Activated naive CD8-positive, alpha-beta T cell treated with anti-CD3 and anti-CD28 coated beads, Interleukin-2, amount 50 U/mL, for 24 hours (primary cell): Measurements from ENCODE around the gene KCNJ9.
"Not testable (repeated sequence)": the region's sequence is repeated elsewhere in the genome, so short reads cannot be mapped to it uniquely, and the experiment has no call there.

ENCODE experiments used
- ATAC-seq: fragments of 150-1000 bp; cut with Tn5 transposase; one replicate; pipeline ENCODE4 v1.10.0; 2021
- DNase-seq: peaks from one replicate; pipeline ENCODE4 v3.0.0; 2021
- H3K27ac Mint-ChIP-seq: one replicate; pipeline ENCODE4 v1.8.0; 2021; ENCODE audit warnings: mild to moderate bottlenecking, mixed read lengths
- H3K27me3 Mint-ChIP-seq: one replicate; pipeline ENCODE4 v1.8.0; 2021; ENCODE audit warnings: mixed read lengths
- H3K36me3 Mint-ChIP-seq: one replicate; pipeline ENCODE4 v1.8.0; 2021; ENCODE audit warnings: low read depth, mixed read lengths
- H3K4me1 Mint-ChIP-seq: one replicate; pipeline ENCODE4 v1.8.0; 2021; ENCODE audit warnings: mixed read lengths
- H3K4me3 Mint-ChIP-seq: one replicate; pipeline ENCODE4 v1.8.0; 2021; ENCODE audit warnings: mild to moderate bottlenecking, moderate library complexity, mixed read lengths
- H3K9me3 Mint-ChIP-seq: one replicate; pipeline ENCODE4 v1.8.0; 2021; ENCODE audit warnings: mixed read lengths

Gene KCNJ9

DNA sequence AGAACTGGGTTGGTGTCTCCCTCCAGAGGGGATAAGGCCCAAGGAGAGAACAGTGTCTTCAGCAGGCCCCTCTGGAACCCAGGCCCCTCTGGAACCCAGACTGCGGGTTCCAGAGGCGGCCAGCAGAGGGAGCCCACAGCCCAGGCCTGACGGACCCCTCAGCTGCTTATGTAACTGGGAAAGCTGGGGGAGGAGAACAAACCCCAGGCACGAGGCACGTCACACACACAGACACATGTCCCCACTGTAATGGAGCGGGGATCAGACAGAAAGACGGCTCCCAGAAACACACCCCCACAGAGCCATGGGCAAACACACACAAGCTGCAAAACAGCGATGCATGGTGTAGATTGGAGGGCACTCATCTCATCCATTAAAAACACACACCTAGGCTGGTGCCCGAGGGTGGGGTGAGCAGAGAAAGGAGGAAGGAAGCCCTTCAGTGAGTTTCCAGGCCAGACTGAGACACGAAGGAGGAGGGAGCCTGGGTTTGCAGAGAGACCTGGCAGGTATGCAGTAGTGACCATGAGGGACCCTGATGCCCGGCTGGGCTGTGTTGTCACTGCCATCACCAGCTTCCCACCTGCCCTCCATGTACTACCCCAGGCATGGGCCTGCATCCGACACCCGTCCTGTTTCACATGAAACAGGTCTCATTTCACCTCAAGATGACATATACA is 19.8 kb downstream of the KCNJ9 start:
- DNase-seq = peak; percentile 80
- H3K4me3 Mint-ChIP-seq = peak overlapping the region; percentile 38
- H3K4me1 Mint-ChIP-seq = peaks cover 55% of the 10 kb centered on the region
- peak overlapping the region; percentile 91 for H3K27ac Mint-ChIP-seq
- ATAC-seq = peak; percentile 41
- no peaks in the 10 kb centered on the region for H3K27me3 Mint-ChIP-seq
- no peaks in the 10 kb centered on the region for H3K9me3 Mint-ChIP-seq
- H3K36me3 Mint-ChIP-seq = no peaks in the 10 kb centered on the region

DNA sequence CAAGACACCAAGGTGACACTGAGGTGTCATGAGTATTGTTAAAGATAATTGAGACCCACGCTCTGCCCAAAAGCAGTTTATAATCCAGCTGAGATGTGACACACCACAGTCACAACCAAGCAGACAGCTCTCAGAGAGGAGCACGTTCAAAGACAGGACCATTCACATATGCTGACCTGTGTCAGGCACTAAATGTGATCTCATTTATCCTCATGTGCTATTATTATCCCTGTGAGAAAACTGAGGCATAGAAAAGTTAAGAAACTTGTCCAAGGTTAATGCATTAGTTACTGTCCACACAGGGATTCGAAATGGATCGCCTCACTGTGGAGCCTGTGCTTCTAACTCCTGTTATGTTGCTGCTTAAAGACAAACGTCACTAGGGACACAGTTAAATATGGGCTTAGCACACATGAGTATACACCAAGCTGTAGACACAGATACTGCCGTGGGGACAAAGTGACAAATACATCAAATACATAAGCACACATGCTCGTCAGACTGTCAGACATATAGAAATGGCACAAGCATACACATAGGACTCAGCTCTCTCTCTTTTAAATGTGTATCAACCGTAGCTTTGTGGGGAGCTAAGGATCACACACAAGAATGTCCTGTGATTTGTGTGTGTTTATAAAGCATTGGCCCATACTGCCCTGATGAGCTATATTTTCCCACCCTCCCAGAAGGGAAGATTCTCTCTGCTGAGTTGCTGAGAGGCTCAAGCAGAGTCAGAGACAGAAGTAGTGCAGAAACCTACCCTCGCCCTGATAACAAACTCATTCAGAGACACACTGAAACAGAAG is 20.6 kb downstream of the KCNJ9 start:
- no peak for DNase-seq
- peak overlapping the region; percentile 91 for H3K27ac Mint-ChIP-seq
- peaks cover 48% of the 10 kb centered on the region for H3K4me1 Mint-ChIP-seq
- no peaks in the 10 kb centered on the region for H3K36me3 Mint-ChIP-seq
- H3K27me3 Mint-ChIP-seq = no peaks in the 10 kb centered on the region
- H3K4me3 Mint-ChIP-seq = no peak overlapping the region
- H3K9me3 Mint-ChIP-seq = no peaks in the 10 kb centered on the region
- ATAC-seq = no peak

- H3K9me3 Mint-ChIP-seq = no peaks in the 10 kb centered on the region
- H3K4me3 Mint-ChIP-seq = no peak overlapping the region
- no peak overlapping the region for H3K27ac Mint-ChIP-seq
- no peaks in the 10 kb centered on the region for H3K27me3 Mint-ChIP-seq
- no peaks in the 10 kb centered on the region for H3K36me3 Mint-ChIP-seq
- peaks cover 39% of the 10 kb centered on the region for H3K4me1 Mint-ChIP-seq
- DNase-seq (no peak), ATAC-seq (no peak)
These were observed 22.5 kb downstream of the KCNJ9 start for GRCh38 chr1:160103658-160104408.

- ATAC-seq (no peak), DNase-seq (no peak)
- Mint-ChIP-seq H3K9me3 (no peaks in the 10 kb centered on the region), H3K4me3 (no peak overlapping the region), H3K4me1 (peaks cover 37% of the 10 kb centered on the region), H3K27me3 (no peaks in the 10 kb centered on the region), H3K36me3 (no peaks in the 10 kb centered on the region), H3K27ac (no peak overlapping the region)
These were observed 23.1 kb downstream of the KCNJ9 start for GRCh38 chr1:160104486-160104885.

DNA sequence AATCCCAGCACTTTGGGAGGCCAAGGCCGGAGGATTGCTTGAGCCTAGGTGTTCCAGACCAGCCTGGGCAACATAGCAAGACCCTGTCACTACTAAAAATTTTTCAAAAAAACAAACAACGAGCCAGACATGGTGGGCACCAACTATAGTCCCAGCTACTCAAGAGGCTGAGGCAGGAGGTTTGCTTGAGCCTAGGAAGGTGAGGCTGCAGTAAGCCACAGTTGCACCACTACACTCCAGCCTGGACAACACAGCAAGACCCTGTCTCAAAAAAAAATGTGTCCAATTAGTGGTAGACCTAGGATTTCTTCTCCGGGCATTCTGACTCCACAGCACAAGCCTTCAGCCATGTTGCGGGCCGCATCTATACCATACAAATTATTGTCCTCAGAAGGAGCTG is 23.8 kb downstream of the KCNJ9 start:
- H3K27me3 Mint-ChIP-seq = no peaks in the 10 kb centered on the region
- ATAC-seq (no peak), DNase-seq (no peak)
- no peaks in the 10 kb centered on the region for H3K9me3 Mint-ChIP-seq
- H3K27ac Mint-ChIP-seq = no peak overlapping the region
- no peak overlapping the region for H3K4me3 Mint-ChIP-seq
- peaks cover 32% of the 10 kb centered on the region for H3K4me1 Mint-ChIP-seq
- no peaks in the 10 kb centered on the region for H3K36me3 Mint-ChIP-seq

GRCh38 chr1:160107512-160107911 is 26.2 kb downstream of the KCNJ9 start:
- no peak for ATAC-seq
- H3K9me3 Mint-ChIP-seq = no peaks in the 10 kb centered on the region
- H3K4me3 Mint-ChIP-seq = no peak overlapping the region
- no peak for DNase-seq
- H3K4me1 Mint-ChIP-seq = peaks cover 12% of the 10 kb centered on the region
- H3K36me3 Mint-ChIP-seq = no peaks in the 10 kb centered on the region
- no peak overlapping the region for H3K27ac Mint-ChIP-seq
- H3K27me3 Mint-ChIP-seq = peaks cover 4% of the 10 kb centered on the region

- Mint-ChIP-seq H3K4me3 (no peak overlapping the region), H3K27ac (peak overlapping the region; percentile 83), H3K36me3 (no peaks in the 10 kb centered on the region), H3K27me3 (peaks cover 6% of the 10 kb centered on the region), H3K4me1 (peaks cover 4% of the 10 kb centered on the region), H3K9me3 (no peaks in the 10 kb centered on the region)
- no peak for ATAC-seq
- peak; percentile 40 for DNase-seq
These were observed 27.7 kb downstream of the KCNJ9 start for GRCh38 chr1:160108888-160109662.

DNA sequence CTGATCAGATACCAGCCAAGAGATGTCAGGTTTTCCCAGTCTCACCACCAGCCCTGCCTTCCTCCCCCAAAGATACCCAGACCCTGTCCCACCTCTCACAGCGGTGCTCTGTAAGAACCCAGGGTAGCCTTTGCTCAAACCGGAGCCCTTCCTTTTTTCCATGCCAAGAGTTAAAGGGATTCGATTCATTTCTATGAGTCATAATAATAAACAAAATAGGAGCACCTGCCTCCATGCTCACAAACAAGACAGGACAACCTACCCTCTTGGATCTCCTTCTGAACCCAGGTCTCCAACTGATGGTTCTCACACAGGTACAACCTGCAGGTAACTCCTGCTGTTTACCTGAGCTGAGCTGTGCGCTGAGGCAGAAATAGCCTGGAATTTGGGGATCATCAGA is 28.3 kb downstream of the KCNJ9 start:
- peaks cover 7% of the 10 kb centered on the region for H3K27me3 Mint-ChIP-seq
- H3K9me3 Mint-ChIP-seq = no peaks in the 10 kb centered on the region
- DNase-seq (no peak), ATAC-seq (no peak)
- no peaks in the 10 kb centered on the region for H3K36me3 Mint-ChIP-seq
- no peak overlapping the region for H3K27ac Mint-ChIP-seq
- peaks cover 4% of the 10 kb centered on the region for H3K4me1 Mint-ChIP-seq
- H3K4me3 Mint-ChIP-seq = no peak overlapping the region

GRCh38 chr1:160111462-160111861 is 30.1 kb downstream of the KCNJ9 start:
- DNase-seq, H3K27ac Mint-ChIP-seq, H3K36me3 Mint-ChIP-seq, H3K4me3 Mint-ChIP-seq, ATAC-seq, H3K9me3 Mint-ChIP-seq, H3K4me1 Mint-ChIP-seq: not testable (repeated sequence)
- peaks cover 15% of the 10 kb centered on the region for H3K27me3 Mint-ChIP-seq

DNA sequence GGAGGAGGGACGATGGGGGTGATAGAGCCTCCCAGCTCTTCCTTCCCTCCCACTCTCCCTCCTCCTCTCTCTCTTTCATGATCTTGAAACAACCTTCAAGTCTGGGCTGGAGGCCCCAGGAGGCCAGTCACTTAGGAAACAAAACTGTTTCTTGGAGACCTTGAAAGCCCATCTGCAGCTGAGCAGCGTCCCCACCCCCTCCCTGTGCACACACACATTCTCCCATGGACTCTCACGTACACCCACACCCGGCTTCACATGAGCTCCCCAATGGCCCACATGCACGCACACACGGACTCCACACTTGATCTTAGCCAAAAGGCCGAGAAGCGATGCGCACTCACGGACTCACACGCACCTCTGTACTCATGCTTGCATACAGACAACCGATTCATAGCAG is 31.0 kb downstream of the KCNJ9 start:
- H3K27ac Mint-ChIP-seq = no peak overlapping the region
- peaks cover 21% of the 10 kb centered on the region for H3K27me3 Mint-ChIP-seq
- peaks cover 4% of the 10 kb centered on the region for H3K4me1 Mint-ChIP-seq
- H3K9me3 Mint-ChIP-seq = no peaks in the 10 kb centered on the region
- H3K36me3 Mint-ChIP-seq = no peaks in the 10 kb centered on the region
- no peak overlapping the region for H3K4me3 Mint-ChIP-seq
- ATAC-seq = no peak
- no peak for DNase-seq

GRCh38 chr1:160113407-160113806 is 32.1 kb downstream of the KCNJ9 start:
- Mint-ChIP-seq H3K4me1 (peaks cover 4% of the 10 kb centered on the region), H3K4me3 (no peak overlapping the region), H3K9me3 (no peaks in the 10 kb centered on the region), H3K27ac (no peak overlapping the region), H3K27me3 (peaks cover 21% of the 10 kb centered on the region), H3K36me3 (no peaks in the 10 kb centered on the region)
- ATAC-seq = no peak
- DNase-seq = no peak

DNA sequence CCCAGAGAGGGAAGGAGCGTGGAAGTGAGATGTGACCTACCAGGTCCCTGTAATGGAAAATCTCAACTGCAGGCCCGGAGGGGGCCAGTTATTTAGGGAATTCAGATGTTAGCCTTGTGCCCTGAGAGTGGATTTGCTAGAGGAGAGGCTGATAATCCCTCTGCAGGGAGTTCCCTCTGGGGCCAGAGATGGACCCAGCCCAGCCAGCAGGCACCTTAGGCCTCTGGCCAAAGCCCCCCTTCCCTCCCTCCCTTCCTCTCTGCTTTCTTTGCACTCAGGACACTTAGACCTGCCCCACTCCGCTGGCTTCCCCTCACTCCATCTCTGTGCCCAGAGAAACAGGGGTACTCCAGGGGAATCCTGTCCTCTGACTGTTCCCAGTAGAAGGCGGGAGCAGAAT is 32.7 kb downstream of the KCNJ9 start:
- no peaks in the 10 kb centered on the region for H3K36me3 Mint-ChIP-seq
- DNase-seq = no peak
- ATAC-seq = no peak
- H3K4me1 Mint-ChIP-seq = peaks cover under 1% of the 10 kb centered on the region
- no peak overlapping the region for H3K27ac Mint-ChIP-seq
- H3K9me3 Mint-ChIP-seq = no peaks in the 10 kb centered on the region
- H3K27me3 Mint-ChIP-seq = peaks cover 21% of the 10 kb centered on the region
- no peak overlapping the region for H3K4me3 Mint-ChIP-seq

DNA sequence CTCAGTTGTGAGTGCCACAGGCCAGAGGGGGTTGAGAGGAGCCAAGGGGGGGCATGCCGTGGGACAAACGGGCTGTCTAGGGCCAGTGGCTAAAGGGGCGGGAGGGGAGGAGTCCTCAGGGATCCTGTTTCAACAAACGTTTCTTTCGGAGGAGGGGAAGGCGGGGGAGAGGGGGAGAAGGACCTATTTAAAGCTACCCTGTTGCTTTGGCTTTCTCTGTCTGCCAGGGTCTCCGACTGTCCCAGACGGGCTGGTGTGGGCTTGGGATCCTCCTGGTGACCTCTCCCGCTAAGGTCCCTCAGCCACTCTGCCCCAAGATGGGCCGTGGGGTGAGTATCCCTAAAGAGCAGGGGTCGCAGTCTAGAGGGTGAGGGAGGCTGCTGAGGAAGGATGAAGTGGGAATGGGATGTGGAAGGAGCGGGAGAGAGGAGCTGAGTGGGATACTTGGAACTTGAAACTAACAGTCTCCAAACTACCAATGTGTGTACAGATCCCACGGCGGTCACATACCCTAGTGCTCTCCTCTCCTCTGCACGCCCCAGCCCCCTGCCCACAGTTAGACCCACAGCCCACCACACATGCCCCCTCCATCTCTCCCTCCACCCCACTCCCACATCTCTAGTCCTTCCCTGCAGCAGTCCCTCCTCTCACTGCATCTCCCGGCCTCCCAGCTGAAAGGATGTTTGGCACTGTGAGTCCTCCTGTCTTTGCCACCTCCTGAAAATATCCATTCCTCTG is 34.4 kb downstream of the KCNJ9 start, which contains the start of gene ATP1A2:
Gene ATP1A2 (plus strand): TSS at position 215 of the 738 bp plus-strand sequence. CDS start 103 bp downstream, at position 318.
- Mint-ChIP-seq H3K36me3 (no peaks in the 10 kb centered on the region), H3K4me1 (no peaks in the 10 kb centered on the region), H3K27me3 (peaks cover 18% of the 10 kb centered on the region), H3K9me3 (no peaks in the 10 kb centered on the region), H3K4me3 (no peak within 1 kb of the TSS), H3K27ac (no peak within 1 kb of the TSS)
- ATAC-seq (no peak), DNase-seq (no peak)
